NCI-H1105 treated with DMSO at 0.1 percent for 48 hours (cell line): ENCODE measurements around the gene EPS15.
A peak's percentile ranks its signal among the peaks of the same experiment; 100 is the strongest.
"Not testable (repeated sequence)": the region's sequence is repeated elsewhere in the genome, so short reads cannot be mapped to it uniquely, and the experiment has no call there.

Experiments used
- DNase-seq: peaks from one replicate; lab custom pipeline; 2025; lab: John Stamatoyannopoulos, UW

EPS15 gene

DNA sequence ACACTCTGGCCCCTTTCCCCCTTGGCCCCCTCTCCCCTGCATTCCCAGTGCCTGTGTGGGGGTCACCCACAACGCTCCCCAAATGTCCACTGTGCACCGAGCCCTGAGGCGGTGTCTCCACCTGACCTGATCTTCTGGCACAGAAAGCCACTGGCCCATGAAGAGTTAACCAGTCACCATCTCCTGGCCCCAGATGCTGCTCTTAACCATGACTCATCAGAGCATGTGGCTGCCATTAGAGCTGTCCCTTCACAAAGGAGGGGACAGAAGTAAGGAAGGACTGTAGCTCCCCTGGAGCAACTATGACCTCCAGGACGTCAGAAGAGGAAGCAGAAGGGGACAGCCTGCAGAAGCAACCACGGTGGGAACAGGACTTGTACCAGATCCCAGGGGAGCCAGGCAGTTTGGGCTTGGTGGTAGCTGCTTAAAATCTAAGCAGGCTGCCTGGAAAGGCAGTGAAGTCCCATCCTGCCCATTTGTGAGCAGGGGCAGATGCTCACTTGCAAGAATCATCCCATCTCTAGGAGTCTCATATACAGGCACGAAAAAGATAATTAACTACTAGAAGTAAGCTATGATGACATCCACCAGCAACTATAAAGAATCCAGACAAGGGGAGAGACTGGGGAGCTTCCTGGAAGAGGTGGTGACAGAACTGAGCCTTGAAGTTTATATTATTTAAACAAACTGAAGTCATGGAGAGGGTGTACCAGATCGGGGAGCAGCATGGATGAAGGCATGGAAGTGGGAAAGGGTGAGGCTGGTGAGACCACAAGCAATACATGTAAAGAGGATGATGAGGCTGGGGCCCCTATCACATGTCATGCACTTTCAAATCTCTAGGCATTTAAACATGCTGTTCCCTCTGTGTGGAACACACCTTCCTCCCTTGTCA is 187.6 kb downstream of the EPS15 start:
- DNase-seq = no peak

DNA sequence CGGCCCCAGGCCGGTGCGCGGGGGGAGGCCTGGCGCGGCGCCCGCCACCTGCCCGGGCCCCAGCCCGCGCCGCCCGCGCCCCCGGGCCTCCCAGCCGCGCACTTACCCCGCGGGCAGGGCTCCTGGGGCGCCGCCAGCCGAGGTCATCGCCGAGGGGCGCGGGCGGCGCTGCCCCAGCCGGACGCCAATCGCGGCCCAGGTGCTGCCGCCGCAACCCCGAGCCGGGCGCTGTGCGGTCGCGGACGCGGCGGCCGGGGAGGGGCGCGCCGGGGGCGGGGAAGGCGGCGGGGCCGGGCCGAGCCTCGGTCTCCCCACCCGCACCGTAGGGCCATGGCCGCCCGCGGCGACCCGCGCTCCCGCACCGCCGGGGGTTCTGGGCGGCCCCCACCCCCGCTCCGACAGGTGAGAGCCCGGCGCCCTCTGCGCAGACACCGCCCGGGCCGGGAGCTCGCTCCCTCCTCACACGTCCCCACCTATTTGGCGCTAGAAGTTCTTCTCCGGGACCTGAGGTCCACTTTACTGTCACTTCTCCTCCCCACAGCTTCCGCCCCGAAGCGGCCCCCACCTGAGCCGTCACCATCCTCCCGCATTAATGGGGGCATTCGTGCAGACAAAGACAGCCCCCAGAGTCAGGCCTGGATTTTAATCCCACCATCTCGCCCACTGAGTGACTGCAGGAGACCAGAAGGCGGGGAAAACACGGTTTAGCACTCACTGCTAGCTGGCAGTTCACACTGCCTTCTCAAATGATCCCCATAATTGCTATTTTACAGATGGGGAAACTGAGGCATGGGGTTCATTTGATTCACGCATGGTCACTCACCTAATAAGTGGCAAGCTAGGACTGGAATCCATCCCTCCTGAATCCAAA is 188.5 kb downstream of the EPS15 start, which contains the start of gene TTC39A:
TSS of gene TTC39A (minus strand) at position 232 of the 871 bp plus-strand sequence. CDS start at position 147, 85 bp downstream.
- peak; percentile 37 for DNase-seq

DNA sequence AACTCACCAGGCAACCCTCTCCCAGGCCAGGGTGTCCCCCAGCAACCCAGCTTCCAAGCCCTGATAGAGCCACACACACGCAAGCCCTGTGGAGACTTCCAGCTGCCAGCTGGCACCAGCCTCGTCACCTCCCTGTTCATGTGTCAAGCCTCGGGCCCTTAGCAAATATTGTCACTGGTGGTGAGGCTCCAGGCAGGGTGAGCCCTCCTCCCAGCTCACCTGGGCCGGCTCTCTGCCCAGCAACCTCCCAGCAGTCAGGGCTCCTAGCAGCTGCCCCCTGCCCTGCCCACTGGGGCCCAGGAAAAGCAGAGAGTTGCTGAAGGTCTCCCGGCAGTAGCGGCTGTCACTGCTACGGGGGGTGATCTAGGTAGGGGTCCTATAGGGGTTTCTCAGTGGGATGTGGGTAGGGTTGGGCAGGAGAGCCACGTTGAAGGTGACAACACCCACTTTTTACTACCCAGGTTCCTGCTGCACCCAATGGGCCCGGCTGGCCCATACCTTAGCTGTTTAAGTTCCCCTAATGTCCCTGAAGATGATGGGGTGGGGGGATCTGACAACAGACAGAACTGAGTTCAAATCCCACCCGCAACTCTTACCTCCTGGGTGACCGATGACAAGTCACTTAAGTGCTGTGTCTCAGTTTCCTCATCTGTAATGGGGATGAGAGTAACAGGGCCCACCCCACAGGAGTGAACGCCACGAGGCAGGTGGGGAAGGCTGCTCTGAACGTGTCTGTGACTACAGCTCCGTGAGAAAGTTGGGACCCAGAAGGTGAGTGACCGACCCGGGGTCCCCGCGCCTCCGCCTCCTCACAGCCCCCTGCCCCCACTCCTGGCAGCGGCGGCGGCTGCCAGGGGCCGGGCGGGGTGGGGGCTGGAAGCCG is 189.4 kb downstream of the EPS15 start:
- DNase-seq = peak; percentile 37

- no peak for DNase-seq
Measured at GRCh38 chr1:51328926-51329325, 190.1 kb downstream of the EPS15 start.

GRCh38 chr1:51328279-51328678 is 190.8 kb downstream of the EPS15 start:
- no peak for DNase-seq

DNA sequence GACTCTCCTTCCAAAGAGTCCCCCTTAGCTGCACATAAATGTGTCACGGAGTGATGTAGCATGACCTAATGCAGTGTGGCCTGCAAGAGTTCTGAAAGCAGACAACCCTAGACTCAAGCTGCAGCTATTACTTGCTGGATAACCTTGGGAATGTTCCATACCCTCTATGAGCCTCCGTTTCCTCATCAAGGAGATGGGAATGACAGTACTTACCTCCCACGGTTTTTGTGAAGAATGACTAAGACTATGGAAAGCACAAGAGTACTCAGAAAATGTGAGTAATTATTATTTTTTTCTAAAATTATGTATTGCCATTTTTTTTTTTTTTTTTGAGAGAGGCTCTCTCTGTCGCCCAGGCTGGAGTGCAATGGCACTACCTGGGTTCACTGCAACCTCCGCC is 191.7 kb downstream of the EPS15 start:
- DNase-seq = no peak

DNA sequence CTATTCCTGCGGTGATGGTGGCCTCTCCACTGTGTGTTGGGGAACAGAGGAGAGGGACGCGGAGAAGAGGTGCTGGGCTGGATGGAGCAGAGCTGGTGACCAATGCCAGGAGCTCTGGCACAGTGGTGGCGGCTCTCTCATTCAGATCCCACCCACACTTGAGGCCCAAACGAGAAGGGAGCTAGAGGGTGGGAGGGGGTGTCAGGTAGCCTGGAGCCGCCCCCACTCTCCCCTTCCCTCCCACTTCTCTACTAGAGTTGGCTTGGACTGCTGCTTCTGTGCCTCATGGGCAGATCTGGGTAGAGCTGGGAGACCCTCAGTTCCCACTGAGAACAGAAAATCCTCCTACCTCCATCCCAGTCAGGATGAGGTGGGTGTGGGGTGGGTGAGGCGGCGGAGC is 192.2 kb downstream of the EPS15 start:
- no peak for DNase-seq

DNA sequence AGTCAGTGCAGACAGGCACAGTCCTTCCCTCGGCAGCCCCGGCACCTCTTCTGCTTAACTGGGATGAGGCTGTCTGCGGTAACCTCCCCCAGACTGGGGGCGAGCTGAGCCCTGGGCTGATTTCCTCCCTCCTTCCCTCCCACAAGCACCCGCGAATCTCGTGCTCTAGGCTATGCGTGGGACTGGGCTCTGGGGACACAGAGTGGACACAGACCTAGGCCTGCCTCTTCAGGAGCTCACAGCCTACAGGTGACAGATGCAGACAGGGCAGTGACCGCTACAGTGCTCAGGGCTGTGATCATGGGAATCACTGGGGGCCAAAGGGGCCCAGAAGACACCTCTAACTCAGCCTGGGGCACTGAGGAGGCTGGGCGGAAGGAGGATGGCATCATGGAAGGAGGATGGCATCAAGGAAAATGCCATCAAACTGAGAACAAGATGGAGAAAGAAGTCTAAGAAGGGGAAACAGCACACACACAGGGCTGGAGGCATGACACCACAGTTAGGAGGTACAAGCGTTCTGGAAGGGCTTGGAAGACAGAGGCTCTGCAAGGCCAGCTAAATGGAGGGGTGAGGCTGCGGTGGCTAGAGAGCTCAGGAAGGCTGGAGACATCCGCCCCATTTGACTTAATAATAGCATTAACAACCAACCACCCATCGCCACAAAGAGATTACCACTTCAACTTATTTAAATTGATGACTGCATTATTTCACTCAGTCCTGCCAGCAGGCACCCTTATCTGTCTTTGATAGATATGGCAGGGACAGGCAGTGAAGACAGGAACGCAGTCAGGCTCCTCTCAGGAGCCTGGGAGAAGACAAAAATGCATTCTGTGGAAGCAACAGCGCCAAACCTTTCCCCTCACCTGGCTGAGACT is 192.9 kb downstream of the EPS15 start:
- no peak for DNase-seq

DNA sequence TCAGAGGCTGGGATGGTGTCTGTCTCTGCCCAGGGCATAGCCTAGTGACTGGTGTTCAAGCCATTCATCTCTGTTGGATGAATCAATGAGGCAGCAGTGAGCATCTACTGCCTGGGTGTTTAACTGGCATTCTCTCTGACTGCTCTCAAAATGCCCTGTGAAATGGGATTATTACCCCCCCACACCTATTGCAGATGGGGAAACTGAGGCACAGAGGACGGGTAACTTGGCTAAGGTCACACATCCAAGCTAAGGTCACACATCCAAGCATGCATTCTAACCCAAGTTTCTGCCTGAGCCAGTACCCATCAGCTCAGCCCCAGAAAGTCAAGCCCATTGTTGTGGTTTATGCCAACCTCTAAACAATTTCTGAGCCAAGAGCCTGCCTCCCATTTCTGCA is 193.7 kb downstream of the EPS15 start:
- no peak for DNase-seq

GRCh38 chr1:51325011-51325385 is 194.1 kb downstream of the EPS15 start:
- not testable (repeated sequence) for DNase-seq

- DNase-seq = no peak
Measured at GRCh38 chr1:51324251-51325010, 194.6 kb downstream of the EPS15 start.

- no peak for DNase-seq
Measured at GRCh38 chr1:51323778-51324177, 195.3 kb downstream of the EPS15 start.

- DNase-seq = no peak
Measured at GRCh38 chr1:51322417-51323101, 196.5 kb downstream of the EPS15 start.

GRCh38 chr1:51321924-51322280 is 197.2 kb downstream of the EPS15 start:
- no peak for DNase-seq

DNA sequence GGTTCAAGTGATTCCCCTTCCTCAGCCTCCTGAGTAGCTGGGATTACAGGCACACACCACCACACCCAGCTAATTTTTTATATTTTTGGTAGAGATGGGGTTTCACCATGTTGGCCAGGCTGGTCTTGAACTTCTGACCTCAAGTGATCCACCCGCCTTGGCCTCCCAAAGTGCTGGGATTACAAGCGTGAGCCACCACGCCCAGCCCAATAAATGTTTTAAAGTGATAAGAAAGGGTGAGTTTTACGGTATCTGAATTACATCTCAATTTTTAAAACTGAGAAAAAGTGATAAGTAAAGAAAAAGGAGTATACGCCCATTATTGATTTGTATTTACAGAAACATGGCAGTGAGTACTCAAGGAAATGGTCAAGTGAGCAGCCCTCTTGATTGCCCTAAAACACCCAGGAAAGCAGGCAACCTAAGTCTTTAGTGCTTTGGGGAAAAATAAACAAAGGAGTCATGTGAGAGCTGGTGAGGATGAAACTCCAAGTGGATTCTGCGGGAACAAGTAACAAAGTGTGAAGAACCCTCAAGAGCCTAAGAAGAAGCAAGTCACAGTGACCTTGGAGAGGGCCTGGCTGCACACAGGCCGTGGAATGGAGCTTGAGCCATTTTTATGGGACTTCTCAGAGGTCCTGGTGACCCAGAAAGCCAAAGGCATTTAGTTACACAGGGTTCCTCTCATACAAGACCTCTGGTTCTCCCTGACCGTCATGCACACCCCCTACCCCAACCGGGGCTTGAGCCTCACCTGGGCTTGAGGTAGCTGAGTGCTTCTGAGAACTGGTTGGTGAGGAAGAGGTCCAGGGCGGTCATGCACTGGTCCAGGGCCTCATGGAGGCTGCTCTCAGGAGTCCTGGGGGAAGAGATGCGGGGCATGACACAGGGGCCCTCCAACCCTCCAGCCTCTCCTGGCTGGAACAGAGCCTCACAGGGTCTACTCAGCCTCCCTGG is 197.8 kb downstream of the EPS15 start:
- no peak for DNase-seq

- no peak for DNase-seq
Measured at GRCh38 chr1:51317798-51318197, 201.3 kb downstream of the EPS15 start.

- DNase-seq = no peak
Measured at GRCh38 chr1:51316846-51317120, 202.3 kb downstream of the EPS15 start.

DNA sequence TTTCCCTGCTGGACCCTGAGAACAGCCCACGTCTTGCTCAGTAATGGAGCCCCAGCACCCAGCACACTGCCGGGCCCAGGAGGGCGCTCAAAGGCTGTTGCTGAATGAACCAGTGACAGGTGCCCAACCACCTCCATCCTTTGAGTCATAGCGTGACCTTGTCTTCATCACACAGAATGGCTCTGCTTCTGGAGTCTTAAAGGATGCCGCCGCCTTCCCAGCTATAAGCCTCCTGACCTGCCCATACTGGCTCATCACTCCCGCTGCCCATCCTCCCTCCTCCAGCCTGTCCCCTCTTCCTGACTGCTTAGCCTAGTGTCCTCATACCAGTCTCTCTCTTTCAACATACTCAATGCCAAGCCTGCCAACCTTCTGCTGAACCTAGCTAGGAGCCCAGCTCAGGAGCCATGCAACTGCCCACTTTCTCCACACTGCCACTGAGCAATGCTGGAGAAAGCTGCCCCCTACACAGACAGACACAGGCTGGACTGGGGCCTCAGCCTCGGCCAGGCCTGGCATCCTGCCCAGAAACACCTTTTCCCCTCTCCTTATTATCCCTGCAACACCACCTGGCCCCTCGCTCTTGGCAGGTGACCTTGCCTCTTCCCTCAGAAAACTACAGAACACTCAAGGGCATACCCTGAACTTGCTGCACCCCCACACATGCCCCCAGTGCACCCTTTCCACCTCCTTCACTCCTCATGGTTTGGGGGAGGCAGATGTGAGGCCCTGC is 202.8 kb downstream of the EPS15 start:
- peak; percentile 78 for DNase-seq
